Islet precursor cell (in vitro differentiated cells): Measurements from ENCODE around the gene TTC21A.
A peak's percentile ranks its signal among the peaks of the same experiment; 100 is the strongest.

Source experiments
- DNase-seq: peaks from one replicate; pipeline ENCODE4 v3.0.0-alpha.2; 2018

The TTC21A gene

DNA sequence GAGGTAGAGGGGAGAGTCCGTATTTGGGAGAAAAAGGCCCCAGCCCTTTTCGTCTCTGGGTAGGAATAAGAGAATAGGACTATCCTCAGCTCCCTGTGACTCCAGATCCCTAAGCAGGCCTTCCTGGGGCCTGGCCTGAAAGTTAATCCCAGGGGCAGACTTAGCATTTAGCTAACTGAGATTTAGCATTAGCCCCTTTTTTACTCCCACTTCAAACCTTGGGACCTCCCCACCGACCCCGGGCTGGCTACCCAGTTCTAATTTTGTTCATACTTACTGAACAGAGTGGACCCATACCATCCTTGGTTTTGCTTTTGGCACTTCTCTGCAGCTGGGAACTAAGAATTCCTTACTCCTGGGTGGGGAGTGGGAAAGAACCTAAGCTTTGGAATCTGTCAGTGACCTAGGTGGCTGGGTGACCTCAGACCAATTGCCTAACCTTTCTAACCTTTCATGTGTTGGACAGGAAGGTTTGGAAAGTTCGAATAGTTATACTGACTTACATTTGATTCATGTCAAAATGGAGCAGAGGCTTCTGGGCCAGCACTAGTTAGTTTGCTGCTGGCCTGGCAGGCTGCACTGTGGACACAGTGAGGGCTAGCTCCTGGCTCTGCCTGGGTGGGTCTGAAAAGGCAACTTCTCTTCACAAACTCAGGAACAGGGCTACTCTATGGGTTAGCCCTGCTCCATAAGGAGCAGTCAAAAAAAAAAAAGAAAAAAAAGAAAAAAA, 11.6 kb downstream of the TTC21A start:
- no peak for DNase-seq

DNA sequence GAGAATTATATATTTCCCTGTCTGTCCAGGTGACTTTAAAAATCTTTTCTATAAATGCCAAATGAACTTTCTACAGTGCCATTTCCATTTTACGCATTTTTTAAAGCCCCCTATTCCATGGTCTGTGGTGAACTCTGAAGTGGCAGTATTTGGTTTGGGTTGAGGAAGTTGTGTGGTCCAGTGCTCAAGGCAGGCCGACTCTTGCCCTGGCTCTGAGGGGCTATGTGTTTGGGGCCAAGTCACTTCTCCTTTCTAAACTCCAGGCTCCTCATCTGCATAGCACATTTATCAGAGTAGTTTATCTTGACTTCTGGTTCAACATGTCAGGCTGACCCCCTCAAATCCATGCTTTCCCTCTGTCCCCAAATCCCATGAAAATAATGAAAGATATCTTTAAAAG, 14.1 kb downstream of the TTC21A start:
- DNase-seq = no peak

DNA sequence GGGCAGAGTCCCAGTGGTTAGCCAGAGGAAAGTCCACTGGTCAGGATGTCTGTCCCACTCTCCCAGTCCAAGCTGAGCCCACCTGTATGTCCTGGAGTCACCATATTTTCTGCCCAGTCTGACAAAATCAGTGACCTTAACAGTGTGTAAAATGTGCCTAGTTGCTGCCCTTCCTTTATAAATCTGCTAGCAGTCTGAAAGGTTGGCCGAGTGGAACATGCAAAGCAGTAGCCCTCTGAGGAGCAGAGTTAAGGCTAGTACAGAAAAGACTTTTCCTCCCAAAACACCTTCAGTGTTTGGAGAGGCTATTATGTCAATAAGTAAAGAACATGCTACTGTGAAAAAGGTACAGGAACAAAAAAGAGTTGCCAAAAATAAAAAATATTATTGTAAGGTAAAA, 15.3 kb downstream of the TTC21A start:
- DNase-seq = no peak

DNA sequence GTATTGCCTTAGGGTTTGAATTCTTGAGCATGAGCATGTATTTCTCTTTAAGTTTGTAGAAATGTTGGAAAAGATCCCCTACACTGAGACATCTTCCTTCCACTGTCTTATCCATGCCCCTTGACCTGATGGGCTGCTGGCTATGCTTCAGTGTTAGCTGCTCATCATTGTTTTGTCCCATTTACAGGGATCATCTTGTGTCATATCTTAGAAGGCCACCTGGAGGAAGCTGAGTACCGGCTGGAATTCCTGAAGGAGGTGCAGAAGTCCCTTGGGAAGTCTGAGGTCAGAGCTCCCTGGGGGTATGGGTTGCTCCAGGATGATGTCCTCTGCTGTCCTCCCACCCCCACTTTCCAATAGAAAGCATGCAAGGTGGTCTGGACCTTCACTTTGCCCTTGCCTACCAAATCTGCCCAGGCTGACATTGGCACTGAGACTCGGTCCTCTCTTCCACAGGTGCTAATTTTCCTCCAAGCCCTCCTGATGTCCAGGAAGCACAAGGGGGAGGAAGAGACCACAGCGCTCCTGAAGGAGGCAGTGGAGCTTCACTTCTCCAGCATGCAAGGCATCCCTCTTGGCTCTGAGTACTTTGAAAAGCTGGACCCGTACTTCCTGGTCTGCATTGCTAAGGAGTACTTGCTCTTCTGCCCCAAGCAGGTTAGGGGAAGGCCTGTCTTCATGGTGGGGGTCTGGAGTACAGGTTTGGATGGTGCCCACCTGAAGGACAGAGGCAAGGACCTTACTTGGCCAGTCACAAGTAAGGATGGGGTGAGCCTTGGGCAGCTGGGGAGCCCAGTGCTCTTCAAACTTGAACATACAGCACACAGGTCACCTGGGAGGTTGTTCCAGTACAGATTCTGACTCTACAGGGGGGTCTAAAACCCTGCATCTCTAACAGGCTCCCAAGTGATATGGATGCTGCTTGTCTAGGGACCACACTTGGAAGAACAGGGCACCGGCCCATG, 17.7 kb downstream of the TTC21A start:
- DNase-seq = peak; percentile 80

DNA sequence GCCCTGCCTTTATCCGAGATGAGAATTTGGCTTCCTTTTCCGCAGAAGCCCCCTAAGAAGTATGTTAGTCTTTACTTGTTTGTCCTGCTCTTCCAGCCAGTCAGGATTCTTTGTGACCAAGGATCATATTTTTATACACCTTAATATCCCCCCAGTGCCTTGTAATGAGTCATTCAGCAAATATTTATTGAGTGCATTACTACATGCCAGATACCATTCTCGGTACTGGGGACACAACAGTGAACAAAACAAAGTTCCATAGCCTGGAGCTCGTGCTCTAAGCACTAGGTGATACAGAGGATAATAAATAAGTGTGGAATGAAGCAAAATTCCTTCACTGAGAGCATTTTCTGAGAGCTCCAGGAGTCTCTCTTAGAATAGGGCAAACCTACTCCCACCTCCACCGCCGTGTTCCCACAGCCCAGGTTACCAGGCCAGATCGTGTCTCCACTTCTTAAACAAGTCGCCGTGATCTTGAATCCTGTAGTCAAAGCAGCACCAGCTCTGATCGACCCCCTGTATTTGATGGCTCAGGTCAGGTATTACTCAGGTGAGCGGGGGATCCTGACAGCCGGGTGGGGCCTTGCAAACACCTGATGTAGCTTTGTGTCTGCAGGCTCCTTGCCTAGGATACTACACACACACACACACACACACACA, 18.5 kb downstream of the TTC21A start:
- DNase-seq = no peak

DNA sequence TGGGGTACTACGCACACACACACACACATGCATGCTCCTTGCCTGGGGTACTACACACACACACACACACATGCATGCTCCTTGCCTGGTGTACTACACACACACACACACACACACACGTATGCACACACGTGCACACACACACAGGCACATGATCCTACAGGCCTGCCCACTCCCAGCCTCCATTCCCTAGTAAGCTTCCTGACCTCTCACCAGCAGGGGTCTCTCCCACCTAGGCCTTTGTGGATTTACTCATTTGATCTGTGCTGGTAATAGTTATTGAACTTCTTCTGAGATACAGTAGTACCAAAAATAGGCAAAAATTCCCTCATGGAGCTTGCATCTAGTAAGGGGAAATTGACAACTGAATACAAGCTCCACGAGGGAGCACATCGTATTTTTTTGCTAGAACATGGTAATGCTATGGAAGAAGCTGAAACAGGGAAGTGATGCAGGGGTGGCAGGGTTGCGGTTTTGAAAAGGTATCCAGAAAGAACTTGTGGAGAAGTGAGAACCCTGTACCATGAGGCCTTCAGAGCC, 19.1 kb downstream of the TTC21A start:
- peak; percentile 78 for DNase-seq

DNA sequence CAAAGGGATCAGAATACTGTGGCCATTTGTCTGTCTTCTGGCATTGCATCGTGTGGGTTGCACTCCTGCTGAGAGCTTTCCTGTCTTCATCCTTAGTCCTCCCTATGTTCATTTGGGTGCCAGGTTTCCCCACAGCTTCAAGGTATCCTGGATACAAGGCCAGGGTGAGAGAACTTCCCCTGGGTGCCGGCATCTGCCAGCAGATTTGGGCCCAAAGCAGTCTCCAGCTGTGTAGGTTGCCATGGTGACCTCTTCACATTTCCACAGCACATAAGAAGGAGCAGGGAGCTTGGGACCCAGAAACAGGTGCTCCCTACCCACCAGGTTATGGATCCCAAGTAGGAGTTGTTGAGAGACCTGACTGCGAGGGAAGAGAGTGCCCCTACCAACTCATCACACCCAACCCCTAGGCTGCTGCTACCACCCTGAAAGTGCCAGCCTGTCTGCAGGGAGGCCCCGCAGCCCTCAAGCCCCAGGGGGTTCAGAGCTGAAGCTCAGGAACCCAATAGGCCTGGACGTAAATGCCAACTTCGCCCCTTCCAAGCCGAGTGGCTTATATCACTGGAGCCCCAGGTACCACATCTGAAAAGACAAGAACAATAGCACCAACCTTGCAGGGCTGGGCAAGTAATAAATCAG, 19.9 kb downstream of the TTC21A start:
- DNase-seq = no peak

DNA sequence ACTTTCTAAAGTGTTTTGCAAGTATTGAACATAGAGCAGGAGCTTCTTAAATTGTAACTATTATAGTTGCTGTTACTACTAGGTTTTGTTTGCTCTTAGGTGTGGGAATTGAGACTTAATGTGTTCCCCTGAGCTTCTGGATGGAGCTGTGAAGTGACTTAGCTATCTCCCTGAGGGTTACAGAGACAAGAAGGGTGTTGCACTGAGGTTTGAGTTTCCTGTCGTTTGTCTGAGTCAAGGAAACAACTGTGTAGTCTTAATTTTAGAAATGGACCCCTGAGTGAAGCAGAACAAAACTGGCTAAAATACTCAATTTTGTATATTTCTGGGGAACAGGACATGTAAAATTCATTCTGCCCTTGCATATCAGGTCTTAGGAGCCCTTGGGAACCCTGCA, 20.4 kb downstream of the TTC21A start:
- no peak for DNase-seq

DNA sequence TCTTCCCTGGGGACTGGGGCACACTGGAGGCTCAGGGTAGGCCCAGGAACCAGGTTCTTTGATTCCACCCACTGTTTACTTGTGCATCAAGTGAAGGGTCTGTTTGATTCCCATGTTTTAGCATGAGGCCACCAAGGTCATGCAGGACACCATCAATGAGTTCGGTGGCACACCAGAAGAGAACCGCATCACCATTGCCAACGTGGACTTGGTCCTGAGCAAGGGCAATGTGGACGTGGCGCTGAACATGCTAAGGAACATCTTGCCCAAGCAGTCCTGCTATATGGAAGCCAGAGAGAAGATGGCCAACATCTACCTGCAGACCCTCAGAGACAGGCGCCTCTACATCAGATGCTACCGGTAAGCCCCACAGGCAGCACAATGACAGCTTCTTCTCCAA, 21.5 kb downstream of the TTC21A start:
- no peak for DNase-seq

DNA sequence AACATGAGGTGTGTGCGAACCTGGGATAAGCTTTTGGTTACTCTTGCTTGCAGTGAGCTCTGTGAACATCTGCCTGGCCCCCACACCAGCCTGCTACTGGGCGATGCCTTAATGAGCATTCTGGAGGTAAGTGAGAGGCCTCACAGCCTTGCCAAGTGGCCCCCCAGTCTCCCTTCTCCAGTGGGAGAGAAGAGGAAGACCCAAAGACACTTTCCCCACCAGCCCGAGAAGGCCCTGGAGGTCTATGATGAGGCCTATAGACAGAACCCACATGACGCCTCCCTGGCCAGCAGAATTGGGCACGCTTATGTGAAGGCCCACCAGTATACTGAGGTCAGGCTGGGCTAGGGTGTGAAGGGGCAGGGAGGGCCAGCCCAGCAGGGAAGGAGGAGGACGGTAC, 22.5 kb downstream of the TTC21A start:
- DNase-seq = no peak

DNA sequence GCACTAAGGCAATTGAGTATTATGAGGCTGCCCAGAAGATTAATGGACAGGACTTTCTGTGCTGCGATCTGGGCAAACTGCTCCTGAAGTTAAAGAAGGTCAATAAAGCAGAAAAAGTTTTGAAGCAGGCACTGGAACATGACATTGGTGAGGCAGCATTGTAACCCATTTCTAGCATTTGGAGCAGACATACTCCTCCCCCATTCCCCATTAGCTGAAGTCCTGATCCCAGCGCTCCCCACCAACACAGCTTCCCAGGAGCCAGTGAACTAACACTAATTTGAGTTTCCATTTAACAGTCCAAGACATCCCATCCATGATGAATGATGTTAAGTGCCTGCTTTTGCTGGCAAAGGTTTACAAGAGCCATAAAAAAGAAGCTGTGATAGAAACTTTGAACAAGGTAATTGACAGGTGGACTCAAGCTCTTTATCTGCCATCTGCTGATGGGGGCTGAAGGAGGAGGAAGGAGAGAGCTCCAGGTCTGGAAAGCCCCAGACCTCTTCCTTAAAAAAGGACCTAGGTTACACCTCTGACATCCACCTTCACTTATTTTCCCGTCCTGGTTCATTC, 23.3 kb downstream of the TTC21A start:
- no peak for DNase-seq

DNA sequence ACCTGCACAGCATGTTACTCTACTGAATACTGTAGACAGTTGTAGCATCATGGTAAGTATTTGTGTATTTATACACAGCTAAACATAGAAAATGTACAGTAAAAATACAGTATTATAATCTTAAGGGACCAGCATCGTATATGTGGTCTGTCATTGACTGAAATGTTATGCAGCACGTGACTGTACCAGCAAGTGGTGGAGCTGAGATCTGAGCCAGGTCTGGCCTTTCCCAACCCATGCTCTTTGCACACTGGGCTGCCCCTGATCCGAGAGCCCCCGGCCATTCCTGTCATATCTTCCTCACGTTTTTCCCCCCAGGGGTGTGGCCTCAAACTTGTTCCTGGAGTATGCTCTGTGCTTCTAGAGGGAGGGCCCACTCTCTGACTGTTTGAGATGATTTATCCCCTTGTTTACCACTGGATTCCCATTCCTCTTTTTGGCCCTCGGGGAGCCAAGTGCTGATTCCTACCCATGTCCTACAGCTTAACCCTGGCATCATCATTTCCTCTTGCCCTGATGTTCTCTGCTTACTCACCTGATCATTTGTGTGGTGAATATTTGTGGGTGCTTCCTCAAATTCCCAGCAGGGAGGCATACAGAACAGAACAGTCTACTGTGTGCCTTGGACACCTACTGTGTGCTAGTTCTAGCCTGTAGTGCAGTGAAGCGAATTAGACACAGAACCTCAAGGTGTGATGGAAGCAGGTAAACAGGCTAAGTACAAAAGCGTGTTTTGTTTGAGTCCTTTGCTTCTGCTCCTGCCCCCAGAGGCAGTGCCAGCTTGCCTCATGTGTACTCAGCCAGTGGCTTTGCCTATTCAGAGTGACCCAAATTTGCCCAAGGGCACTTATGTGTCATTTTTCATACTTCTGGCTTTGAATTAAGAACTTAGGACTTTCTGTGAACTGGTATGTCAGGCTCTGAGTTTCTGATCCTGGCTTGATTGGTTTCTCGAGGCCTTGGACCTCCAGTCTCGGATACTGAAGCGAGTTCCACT, 24.9 kb downstream of the TTC21A start:
- no peak for DNase-seq

DNA sequence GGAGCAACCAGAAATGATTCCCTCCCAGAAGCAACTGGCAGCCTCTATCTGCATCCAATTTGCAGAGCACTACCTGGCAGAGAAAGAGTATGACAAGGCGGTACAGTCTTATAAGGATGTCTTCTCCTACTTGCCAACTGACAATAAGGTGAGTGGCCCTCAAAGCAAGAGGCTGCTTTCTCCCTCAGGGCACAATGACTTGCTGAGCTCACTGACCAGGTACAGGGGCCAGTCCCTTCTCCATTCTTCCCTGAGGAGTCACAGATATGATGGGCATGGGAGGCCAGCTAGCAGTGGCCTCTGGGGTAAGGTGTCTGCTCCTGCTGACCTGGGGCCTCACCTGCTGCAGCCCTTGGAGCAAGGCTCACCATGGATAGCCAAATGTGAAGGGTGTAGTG, 25.6 kb downstream of the TTC21A start:
- no peak for DNase-seq

DNA sequence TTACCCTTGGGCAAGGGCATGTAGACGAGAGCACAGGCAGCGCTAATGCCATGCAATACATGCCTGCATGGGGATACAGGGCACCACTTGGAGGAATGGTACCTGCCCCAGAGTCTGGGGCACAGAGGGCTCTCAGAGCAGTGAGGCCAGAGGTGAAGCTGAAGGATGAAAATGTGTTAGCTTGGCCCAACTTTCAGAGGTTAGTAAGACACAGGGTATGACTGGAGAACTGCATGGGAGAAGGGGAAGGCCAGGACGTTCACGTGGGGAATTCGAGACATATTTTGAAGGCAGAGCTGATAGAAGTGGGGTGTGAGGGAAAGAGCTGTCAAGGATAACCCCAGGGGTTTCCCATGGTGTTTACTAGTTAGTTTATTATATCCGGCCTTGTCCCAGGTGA, 26.3 kb downstream of the TTC21A start:
- no peak for DNase-seq

DNA sequence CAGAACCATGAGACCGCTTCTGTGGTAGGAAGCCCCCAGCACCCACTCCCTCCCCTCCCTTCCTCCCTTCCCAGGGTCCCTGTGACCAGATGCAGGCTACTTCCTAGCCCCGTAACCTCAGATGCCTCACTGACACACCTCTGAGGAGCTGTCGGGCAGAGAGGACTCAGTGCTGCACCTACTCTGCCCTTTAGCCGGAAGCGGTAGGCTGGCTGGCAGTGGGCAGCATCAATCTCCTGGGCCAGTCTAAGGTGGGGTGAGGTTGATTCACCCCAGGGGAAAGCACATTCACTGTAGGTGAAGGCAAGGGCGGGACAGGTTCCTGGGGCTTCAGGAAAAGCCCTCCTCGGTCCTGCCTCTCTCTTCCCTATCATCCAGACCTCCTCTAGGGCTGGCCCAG, 26.8 kb downstream of the TTC21A start:
- DNase-seq = no peak

DNA sequence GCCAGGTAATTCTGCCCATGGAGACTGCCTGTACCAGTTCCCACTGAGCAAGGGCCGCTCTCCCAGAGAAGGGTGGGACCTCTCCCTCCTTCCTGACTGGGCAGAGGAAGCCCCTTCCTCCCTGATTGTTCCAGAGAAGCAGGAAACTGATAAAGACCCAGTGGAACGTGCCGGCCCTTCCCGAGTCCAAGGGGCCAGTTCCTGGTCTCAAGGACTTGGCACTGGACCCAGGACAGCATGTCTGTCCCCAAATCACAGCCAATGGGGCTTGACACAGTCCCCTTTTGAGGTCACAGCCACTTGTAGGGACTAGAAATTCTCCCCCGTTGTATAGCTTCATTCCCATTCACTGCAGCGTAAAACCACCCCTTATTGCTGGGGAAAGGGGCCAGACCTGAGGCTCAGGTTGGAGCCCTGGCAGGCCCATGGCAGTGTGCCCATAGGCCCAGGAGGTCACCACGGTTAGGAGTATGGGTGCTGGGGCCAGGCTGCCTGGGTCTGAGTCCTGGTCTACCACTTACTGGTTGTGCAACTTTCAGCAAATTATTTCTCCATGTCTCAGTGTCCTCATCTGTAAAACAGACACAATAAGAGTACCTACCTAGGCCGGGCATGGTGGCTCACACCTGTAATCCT, 27.8 kb downstream of the TTC21A start:
- DNase-seq = no peak

DNA sequence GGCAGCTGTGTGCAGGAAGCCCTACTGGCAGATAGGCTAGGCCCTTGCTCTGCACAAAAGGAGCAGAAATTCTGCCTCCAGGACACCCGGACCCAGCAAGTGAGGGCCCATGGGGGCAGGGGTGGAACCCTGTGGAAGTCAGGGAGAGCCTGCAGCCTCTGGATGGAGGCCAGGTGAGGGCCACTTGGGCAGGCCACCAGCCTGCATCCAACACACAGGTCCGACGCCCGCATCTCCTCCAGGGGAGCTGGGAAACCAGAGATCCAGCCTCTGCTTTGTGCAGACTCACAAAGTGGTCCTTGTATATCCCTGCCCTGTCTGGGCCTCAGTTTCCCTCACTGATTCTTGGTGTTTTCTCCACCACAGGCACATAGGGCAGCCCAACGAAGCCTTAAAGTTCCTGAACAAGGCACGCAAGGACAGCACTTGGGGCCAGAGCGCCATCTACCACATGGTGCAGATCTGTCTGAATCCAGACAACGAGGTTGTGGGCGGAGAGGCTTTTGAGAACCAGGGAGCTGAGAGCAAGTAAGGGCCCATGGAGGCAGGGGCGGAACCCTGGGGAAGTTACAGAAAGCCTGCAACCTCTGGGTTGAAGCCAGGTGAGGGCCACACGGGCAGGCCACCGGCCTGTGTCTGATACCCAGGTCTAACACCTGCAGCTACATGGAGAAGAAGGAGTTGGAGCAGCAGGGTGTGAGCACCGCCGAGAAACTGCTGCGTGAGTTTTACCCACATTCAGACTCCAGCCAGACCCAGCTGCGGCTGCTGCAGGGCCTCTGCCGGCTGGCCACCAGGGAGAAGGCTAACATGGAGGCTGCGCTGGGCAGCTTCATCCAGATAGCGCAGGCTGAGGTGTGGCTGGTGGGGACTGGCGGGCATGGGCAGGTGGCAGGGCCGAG, 29.3 kb downstream of the TTC21A start:
- DNase-seq = peak; percentile 61

DNA sequence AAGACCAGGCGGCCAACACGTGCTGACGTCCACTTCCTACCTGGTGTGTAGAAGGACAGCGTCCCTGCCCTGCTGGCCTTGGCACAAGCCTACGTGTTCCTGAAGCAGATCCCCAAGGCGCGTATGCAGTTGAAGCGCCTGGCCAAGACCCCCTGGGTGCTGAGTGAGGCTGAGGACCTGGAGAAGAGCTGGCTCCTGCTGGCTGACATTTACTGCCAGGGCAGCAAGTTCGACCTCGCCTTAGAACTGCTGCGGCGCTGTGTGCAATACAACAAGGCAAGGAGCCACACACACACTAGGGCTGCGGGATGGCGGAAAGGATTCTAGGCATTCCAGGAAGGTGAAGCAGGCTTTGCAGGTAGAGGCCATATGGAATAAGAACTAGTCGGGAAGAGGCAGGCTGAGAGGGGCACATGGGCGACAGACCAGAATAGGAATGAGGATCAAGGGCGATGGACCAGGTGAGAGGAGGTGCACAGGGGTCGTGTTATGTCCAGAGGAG, 30.0 kb downstream of the TTC21A start:
- DNase-seq = no peak
